IMR-90 (cell line): ENCODE data around the gene MRPL48. TPM values are rescaled to one million over a fixed set of nuclear protein-coding genes. Genes with fewer than 3 reads are reported as not detected.

Experiments used
- ATAC-seq: fragments of 200-7000 bp; cut with Tn5 transposase; 2 replicates; pipeline ENCODE4 v1.9.1; 2020; ENCODE audit warnings: low read depth, mild to moderate bottlenecking, moderate library complexity
- BruUV-seq: library from RNA; stranded (reverse); fragments of 400-500 nt; replicated peaks from 2 replicates; lab custom pipeline; 2021; lab: Mats Ljungman, UMichigan
- CTCF ChIA-PET: fragments of 300-600 bp; formaldehyde crosslinking; extraction: SDS; loops from one replicate; lab custom pipeline; 2021; ENCODE audit warnings: antibody characterized with exemption; lab: Yijun Ruan, JAX
- POLR2A ChIA-PET: fragments of 300-600 bp; sonication (Branson Sonifier 250); formaldehyde crosslinking; loops from one replicate; lab custom pipeline; 2022; ENCODE audit warnings: antibody characterized with exemption; ENCODE audit not compliant: unreplicated experiment; lab: Charles Lee
- DNase-seq: peaks from one replicate; pipeline ENCODE4 v3.0.0; 2013
- H2AFZ ChIP-seq: replicated peaks from 2 replicates; pipeline ENCODE3; 2013; ENCODE audit warnings: low read length, mild to moderate bottlenecking; ENCODE audit not compliant: poor library complexity
- H2AK5ac ChIP-seq: 2 replicates; pipeline ENCODE4 v1.6.1; 2013; ENCODE audit warnings: low read depth, low read length, inconsistent platforms
- H2AK9ac ChIP-seq: replicated peaks from 2 replicates; pipeline ENCODE3; 2013; ENCODE audit warnings: mild to moderate bottlenecking, low read depth, low read length, moderate library complexity; ENCODE audit not compliant: poor library complexity
- H2BK120ac ChIP-seq: 2 replicates; pipeline ENCODE4 v1.6.1; 2013; ENCODE audit warnings: low read depth, low read length, inconsistent platforms
- H2BK15ac ChIP-seq: 3 replicates; pipeline ENCODE4 v1.6.1; 2013; ENCODE audit warnings: low read depth, low read length, inconsistent platforms
- H2BK20ac ChIP-seq: 2 replicates; pipeline ENCODE4 v1.6.1; 2013; ENCODE audit warnings: low read depth, mild to moderate bottlenecking, inconsistent platforms, low read length, moderate library complexity
- H2BK5ac ChIP-seq: 2 replicates; pipeline ENCODE4 v1.6.1; 2013; ENCODE audit warnings: mild to moderate bottlenecking, low read depth, low read length, inconsistent platforms; ENCODE audit not compliant: poor library complexity, severe bottlenecking
- H3K14ac ChIP-seq: replicated peaks from 2 replicates; pipeline ENCODE4 v1.6.1; 2013; ENCODE audit warnings: low read depth, low read length, inconsistent platforms
- H3K18ac ChIP-seq: 2 replicates; pipeline ENCODE4 v1.6.1; 2013; ENCODE audit warnings: low read depth, low read length, control low read depth
- H3K23ac ChIP-seq: 2 replicates; pipeline ENCODE4 v1.6.1; 2013; ENCODE audit warnings: low read depth, low read length, inconsistent platforms
- H3K27ac ChIP-seq: 2 replicates; pipeline ENCODE4 v1.5.1; 2013; ENCODE audit warnings: mild to moderate bottlenecking, control low read depth, low read length; ENCODE audit not compliant: insufficient read depth
- H3K27me3 ChIP-seq: 2 replicates; pipeline ENCODE4 v1.6.1; 2013; ENCODE audit warnings: low read length; ENCODE audit not compliant: control insufficient read depth, insufficient read depth
- H3K36me3 ChIP-seq: 2 replicates; pipeline ENCODE4 v1.6.1; 2013; ENCODE audit warnings: low read length, mixed read lengths; ENCODE audit not compliant: control insufficient read depth, insufficient read depth
- H3K4ac ChIP-seq: 2 replicates; pipeline ENCODE4 v1.6.1; 2013; ENCODE audit warnings: low read depth, low read length, inconsistent platforms
- H3K4me1 ChIP-seq: 2 replicates; pipeline ENCODE4 v1.6.1; 2013; ENCODE audit warnings: low read length, mixed read lengths; ENCODE audit not compliant: control insufficient read depth, insufficient read depth
- H3K4me2 ChIP-seq: 2 replicates; pipeline ENCODE4 v1.6.1; 2013; ENCODE audit warnings: low read depth, mild to moderate bottlenecking, control low read depth, low read length, moderate library complexity
- H3K4me3 ChIP-seq: 2 replicates; pipeline ENCODE4 v1.5.1; 2013; ENCODE audit warnings: low read depth, mild to moderate bottlenecking, control low read depth, low read length, moderate library complexity; ENCODE audit not compliant: insufficient read depth
- H3K56ac ChIP-seq: 2 replicates; pipeline ENCODE4 v1.6.1; 2013; ENCODE audit warnings: low read length, inconsistent platforms; ENCODE audit not compliant: insufficient read depth; ENCODE audit errors: extremely low read depth
- H3K79me1 ChIP-seq, 2 experiments: 2 replicates each; pipeline ENCODE4 v1.6.1; 2013; ENCODE audit warnings: low read length in 2 of 2, inconsistent platforms in 1 of 2, low read depth in 1 of 2
- H3K9ac ChIP-seq: 2 replicates; pipeline ENCODE4 v1.6.1; 2013; ENCODE audit warnings: low read depth, low read length, control low read depth
- H3K9me1 ChIP-seq: 2 replicates; pipeline ENCODE4 v1.6.1; 2013; ENCODE audit warnings: low read length, inconsistent platforms; ENCODE audit not compliant: insufficient read depth
- H3K9me3 ChIP-seq: 2 replicates; pipeline ENCODE4 v1.6.1; 2013; ENCODE audit warnings: low read length; ENCODE audit not compliant: control insufficient read depth, insufficient read depth
- H4K20me1 ChIP-seq: 2 replicates; pipeline ENCODE4 v1.6.1; 2013; ENCODE audit warnings: low read length, inconsistent platforms; ENCODE audit not compliant: insufficient read depth
- H4K5ac ChIP-seq: 2 replicates; pipeline ENCODE4 v1.6.1; 2013; ENCODE audit warnings: mild to moderate bottlenecking, low read depth, low read length, control low read depth
- H4K8ac ChIP-seq, 2 experiments: 2 replicates each; pipeline ENCODE4 v1.6.1; 2013; ENCODE audit warnings: low read depth in 2 of 2, low read length in 2 of 2, control low read depth in 1 of 2, inconsistent platforms in 1 of 2
- H4K91ac ChIP-seq: 2 replicates; pipeline ENCODE4 v1.6.1; 2013; ENCODE audit warnings: low read depth, low read length, inconsistent platforms; ENCODE audit not compliant: insufficient read depth
- CHD1 ChIP-seq: IDR thresholded peaks from 2 replicates; pipeline ENCODE4 v1.6.1; 2012; ENCODE audit warnings: low read depth, low read length, improper control_type of control experiment
- NFE2L2 ChIP-seq: fragments of 150-350 bp; IDR thresholded peaks from 2 replicates; pipeline ENCODE4 v1.6.1; 2016; ENCODE audit warnings: low read depth, mild to moderate bottlenecking, low read length
- USF2 ChIP-seq: fragments of 150-350 bp; IDR thresholded peaks from 2 replicates; pipeline ENCODE4 v1.6.1; 2017; ENCODE audit warnings: mild to moderate bottlenecking, antibody characterized with exemption, low read length, low read depth
- WGBS, 2 experiments: methylation state at CpG; one replicate each; pipeline versions ENCODE4 v1.1.5 to v1.1.7; 2013; ENCODE audit warnings: missing lambda C conversion rate in 2 of 2; ENCODE audit not compliant: insufficient read length in 1 of 2; ENCODE audit errors: extremely low coverage in 2 of 2; 5-methylcytosine and 5-hydroxymethylcytosine counted together
- dilution Hi-C: fragments of 300-500 bp; cut with HindIII; formaldehyde crosslinking; loops from one replicate; pipeline ENCODE4 v1.14.3; 2018; ENCODE audit warnings: low sequenced_read_pairs; ENCODE audit not compliant: unreplicated experiment
- in situ Hi-C: fragments of 300-500 bp; cut with MboI; formaldehyde crosslinking; loops from 3 replicates; pipeline ENCODE4 v1.14.3; 2019; ENCODE audit warnings: low sequenced_read_pairs, inconsistent platforms, mixed read lengths
- intact Hi-C: fragments of 100-400 bp; cut with micrococcal nuclease; formaldehyde crosslinking; loops from 2 replicates; pipeline ENCODE4 v1.10.0; 2022
- polyA plus RNA-seq, 3 experiments: library from polyadenylated mRNA; depleted of rRNA; stranded (reverse); fragments of >200 nt; gene quantifications; 2 replicates each; pipeline ENCODE4 v1.2.3, GENCODE V29; 2012; ENCODE audit warnings: low replicate concordance in 1 of 3
- total RNA-seq: library from RNA; depleted of rRNA; stranded (reverse); fragments of >200 nt; gene quantifications from 2 replicates; pipeline ENCODE4 v1.2.3, GENCODE V29; 2012

MRPL48 gene
- total and polyA plus RNA-seq, 2 of the 4 experiments (the other 2 are of a cell fraction) = 24.0 to 29.4 TPM

DNA sequence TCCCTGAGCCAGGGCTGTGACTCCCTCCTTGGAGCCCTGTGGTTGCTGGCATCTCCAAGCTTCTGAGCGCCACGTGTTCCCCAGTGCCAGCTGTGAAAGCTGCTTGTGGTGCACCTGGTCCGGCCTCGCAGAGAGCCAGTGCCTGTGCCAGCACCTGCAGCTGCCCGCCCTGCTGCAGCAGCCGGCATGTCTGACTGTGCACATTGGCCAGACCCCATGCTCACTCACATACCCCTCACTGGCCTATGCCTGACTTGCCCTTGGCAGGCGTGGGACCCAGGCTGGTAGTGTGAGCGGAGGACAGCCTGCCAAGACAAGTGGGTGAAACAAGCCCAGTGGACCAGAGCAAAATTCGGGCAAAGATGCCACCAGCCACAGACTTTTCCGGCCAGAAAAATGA is 9.8 kb downstream of the MRPL48 start:
- Histone ChIP-seq H3K4me3 (no peak overlapping the region), H3K23ac (no peak overlapping the region), H3K56ac (no peak overlapping the region), H2BK5ac (no peak overlapping the region), H2BK20ac (no peak overlapping the region), H3K18ac (no peak overlapping the region), H3K14ac (no peak overlapping the region), H2BK15ac (no peak overlapping the region), H3K9me3 (no peaks in the 10 kb centered on the region), H3K4ac (no peak overlapping the region), H3K9ac (no peak overlapping the region), H4K5ac (no peak overlapping the region), H4K20me1 (no peaks in the 10 kb centered on the region), H2AFZ (no peak overlapping the region), H2AK9ac (peak overlapping the region; percentile 28), H2AK5ac (no peak overlapping the region), H2BK120ac (no peak overlapping the region), H3K9me1 (no peaks in the 10 kb centered on the region), H4K91ac (no peak overlapping the region), H3K79me1 (peaks cover 0 to 28% of the 10 kb centered on the region in 2 experiments; a peak in 3 of 4 replicates), H3K27me3 (no peaks in the 10 kb centered on the region), H4K8ac (no peak overlapping the region), H3K4me2 (no peak overlapping the region), H3K4me1 (no peaks in the 10 kb centered on the region), H3K36me3 (peaks cover 2% of the 10 kb centered on the region; the same call in 1 of the 2 replicates), H3K27ac (no peak overlapping the region)
- POLR2A ChIA-PET = no interaction called here
- WGBS, 2 experiments = 100% methylated on average over 1 of the region's 10 CpGs; no CpG with 5 or more reads in 1 of the 2 experiments
- CTCF ChIA-PET = no interaction called here
- intact Hi-C loops (no loop called here), dilution Hi-C loops (no loop called here), in situ Hi-C loops (no loop called here)
- no TSS peak for BruUV-seq
- no peak for ATAC-seq
- TF ChIP-seq NFE2L2 = no peak
- TF ChIP-seq CHD1 = no peak
- no peak for TF ChIP-seq USF2
- DNase-seq = no peak
